GM18870 (cell line): ENCODE data around the gene PRKCG.
"Not testable (repeated sequence)": the region's sequence is repeated elsewhere in the genome, so short reads cannot be mapped to it uniquely, and the experiment has no call there.

ENCODE experiments used
- ATAC-seq: cut with Tn5 transposase; IDR thresholded peaks from one replicate; pipeline ENCODE4 v1.9.1; 2021; ENCODE audit warnings: moderate library complexity; ENCODE audit not compliant: unreplicated experiment

Gene PRKCG

GRCh38 chr19:53936029-53936428 is 54.0 kb downstream of the PRKCG start:
- ATAC-seq = no peak

GRCh38 chr19:53942001-53942786 is 60.2 kb downstream of the PRKCG start:
- ATAC-seq = no peak

- no peak for ATAC-seq
Observed at GRCh38 chr19:53944416-53944815, 62.4 kb downstream of the PRKCG start.

- no peak for ATAC-seq
Observed at GRCh38 chr19:53944933-53945332, 62.9 kb downstream of the PRKCG start.

- ATAC-seq = no peak
Observed at GRCh38 chr19:53945441-53945840, 63.4 kb downstream of the PRKCG start.

- ATAC-seq = no peak
Observed at GRCh38 chr19:53945998-53946397, 64.0 kb downstream of the PRKCG start.

GRCh38 chr19:53947624-53948023 is 65.6 kb downstream of the PRKCG start:
- no peak for ATAC-seq

- not testable (repeated sequence) for ATAC-seq
Observed at GRCh38 chr19:53948611-53949010, 66.6 kb downstream of the PRKCG start.

- ATAC-seq = no peak
Observed at GRCh38 chr19:53951436-53951835, 69.4 kb downstream of the PRKCG start.

- ATAC-seq = no peak
Observed at GRCh38 chr19:53951947-53952346, 70.0 kb downstream of the PRKCG start.

- ATAC-seq = no peak
Observed at GRCh38 chr19:53953383-53953782, 71.4 kb downstream of the PRKCG start.
